GM12801 (cell line): ENCODE measurements around the gene SOX6.

Source experiments
- CTCF ChIP-seq: IDR thresholded peaks from one replicate; pipeline ENCODE4 v1.5.1; 2011; ENCODE audit warnings: control low read depth; ENCODE audit not compliant: insufficient read length; ENCODE audit errors: extremely low read depth

The SOX6 gene

DNA sequence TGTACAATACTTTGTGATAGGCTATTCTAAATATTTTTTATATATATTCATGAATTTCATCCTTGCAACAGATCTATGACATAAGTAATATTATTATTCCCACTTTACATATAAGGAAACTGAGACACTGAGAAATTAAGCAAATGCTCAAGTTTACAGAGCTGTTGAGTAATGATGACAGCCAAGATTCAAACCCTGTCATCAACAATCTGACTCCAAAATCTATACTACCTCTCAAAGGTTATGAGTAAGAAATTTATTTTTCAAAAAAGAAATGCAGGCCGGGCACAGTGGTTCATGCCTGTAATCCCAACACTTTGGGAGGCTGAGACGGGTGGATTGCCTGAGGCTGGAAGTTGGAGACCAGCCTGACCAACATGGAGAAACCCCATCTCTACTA lies 22.6 kb upstream of the SOX6 start:
- no peak for TF ChIP-seq CTCF

DNA sequence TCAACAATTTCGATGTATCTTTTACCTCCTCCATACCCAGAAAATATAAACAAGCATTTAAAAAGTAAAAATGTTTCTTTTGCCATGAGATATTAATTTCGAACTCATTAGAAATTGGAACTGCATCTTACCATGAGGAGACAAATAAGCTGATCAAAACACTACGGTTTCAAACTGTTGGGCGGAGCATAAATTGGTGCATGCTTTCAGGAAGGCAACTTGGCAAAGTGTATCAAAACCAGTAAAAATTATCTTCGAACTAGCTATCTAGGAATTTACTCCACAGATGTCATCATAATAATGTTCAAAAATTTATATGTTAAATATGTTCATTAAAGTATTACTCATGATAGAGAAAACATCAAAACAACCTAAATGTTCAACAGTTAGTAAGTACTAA lies 21.4 kb upstream of the SOX6 start:
- TF ChIP-seq CTCF: no peak

DNA sequence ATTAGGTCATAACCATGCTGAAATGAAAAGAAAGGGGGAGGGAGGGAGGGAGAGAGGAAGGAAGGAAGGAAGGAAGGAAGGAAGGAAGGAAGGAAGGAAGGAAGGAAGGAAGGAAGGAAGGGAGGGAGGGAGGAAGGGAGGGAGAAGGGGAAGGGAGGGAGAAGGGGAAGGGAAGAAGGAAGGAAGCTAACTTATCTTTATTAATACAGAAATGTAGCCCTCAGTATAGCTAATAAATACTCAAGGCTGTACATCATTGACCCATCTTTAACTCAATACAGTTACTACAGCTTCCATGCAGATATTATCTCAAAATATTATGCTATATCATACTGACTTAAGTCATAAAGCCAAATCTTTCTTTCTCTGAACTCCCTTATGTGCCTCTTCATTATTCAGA lies 17.4 kb upstream of the SOX6 start:
- no peak for TF ChIP-seq CTCF

DNA sequence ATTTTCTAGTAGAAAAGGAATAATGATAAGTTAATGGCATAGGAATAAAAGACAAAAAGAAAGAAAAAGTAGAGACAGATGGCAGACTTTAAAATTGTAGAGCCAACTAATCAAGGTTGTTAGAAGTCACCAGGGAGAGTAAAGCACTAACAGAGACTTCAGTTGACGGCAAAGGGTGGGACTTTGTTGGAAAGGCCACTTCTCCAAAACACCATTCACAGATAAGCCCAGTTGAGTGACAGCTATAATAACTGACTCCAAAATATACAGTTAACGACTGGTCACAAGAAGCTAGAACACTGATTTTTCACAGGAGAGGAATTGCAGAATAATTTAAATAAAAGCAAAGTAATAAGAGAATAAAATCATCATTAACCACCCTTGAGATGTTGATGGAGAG lies 16.0 kb upstream of the SOX6 start:
- TF ChIP-seq CTCF: no peak

DNA sequence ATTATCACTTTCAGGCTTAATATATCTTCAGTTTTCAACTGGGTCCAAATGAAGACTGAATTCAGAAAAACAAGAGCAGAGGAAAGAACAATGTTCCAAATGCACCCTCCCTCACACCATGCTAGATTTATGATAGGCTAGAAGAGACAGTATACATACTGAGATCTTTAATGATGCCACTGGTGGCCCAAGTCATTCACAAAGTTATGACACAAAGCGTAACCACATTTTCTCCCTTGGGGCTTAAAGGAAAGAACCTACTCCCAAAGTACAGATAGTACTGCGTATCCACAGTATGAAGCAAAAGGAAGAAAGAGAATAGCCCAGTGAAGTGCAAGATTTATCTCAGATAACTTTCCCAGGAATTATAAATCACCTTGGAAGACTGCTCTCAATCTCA lies 10.9 kb upstream of the SOX6 start:
- TF ChIP-seq CTCF: no peak

DNA sequence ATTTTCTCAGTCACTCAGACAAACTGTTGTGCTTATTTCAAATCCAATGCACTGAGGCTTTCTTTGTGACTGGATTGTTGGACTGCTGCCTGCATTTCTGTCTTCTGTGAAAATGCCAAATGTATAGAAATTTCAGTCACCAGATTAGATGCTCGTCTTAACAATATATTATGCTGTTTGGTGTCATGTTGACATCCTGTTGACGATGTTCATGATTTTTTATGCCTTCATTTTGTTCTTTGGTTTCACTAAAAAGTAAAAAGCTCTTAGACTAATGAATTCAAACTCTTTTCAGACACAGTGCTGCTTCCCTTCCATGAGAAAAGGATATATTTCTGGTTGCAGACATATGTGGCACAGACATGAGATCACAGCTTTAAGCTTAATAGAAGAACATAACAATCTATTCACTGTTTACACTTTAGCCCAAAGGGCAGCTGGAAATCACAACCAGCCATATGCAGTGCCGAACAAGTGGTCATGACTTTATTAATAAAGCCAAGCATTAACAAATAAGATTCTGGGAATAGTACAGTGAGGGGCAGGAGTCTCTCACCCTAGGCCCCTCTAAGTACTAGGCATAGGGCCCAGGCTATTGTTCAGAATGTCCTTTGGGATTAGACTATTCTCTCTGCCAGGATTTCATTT lies 9.4 kb upstream of the SOX6 start:
- TF ChIP-seq CTCF: no peak

DNA sequence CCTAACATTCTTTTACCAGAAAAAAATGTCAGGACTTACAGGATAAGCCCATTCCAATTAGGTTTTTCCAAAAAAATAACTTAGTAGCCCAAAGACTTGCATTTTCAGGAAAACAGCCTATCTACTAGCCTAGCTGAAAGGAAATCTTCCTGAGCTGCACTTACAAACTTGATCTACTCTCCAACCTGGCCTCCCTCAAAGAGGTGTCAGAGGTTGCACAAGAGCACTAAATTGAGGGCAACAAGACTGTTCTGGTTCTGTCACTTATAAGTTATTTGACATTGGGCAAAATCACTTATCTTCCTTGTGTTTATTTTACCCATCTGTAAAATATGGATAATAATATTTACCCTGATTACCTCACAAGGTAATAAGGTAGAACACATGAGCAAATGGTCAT lies 7.9 kb upstream of the SOX6 start:
- no peak for TF ChIP-seq CTCF
